ENCODE results near the gene MATN1. TPM values are rescaled to one million over a fixed set of nuclear protein-coding genes. Genes with fewer than 3 reads are reported as not detected.

MATN1 gene
- total RNA-seq, 4 donors from 2014 or later: not detected

- no peaks in the 10 kb centered on the region for H3K36me3 ChIP-seq
- TF ChIP-seq POLR2A (IDR thresholded peaks at IDR 0.05): no peak
- no peak for TF ChIP-seq CTCF (IDR thresholded peaks at IDR 0.05)
- H3K4me1 ChIP-seq: no peaks in the 10 kb centered on the region
- H3K9me3 ChIP-seq: no peaks in the 10 kb centered on the region
- no peak overlapping the region for H3K4me3 ChIP-seq
- no peaks in the 10 kb centered on the region for H3K27me3 ChIP-seq
- no peak overlapping the region for H3K27ac ChIP-seq
- peak in 1 of 3 donors; percentile 20 for DNase-seq
Observed at GRCh38 chr1:30693366-30693765, 30.0 kb downstream of the MATN1 start.

GRCh38 chr1:30692948-30693301 is 30.5 kb downstream of the MATN1 start:
- no peaks in the 10 kb centered on the region for H3K9me3 ChIP-seq
- H3K27ac ChIP-seq: no peak overlapping the region
- no peaks in the 10 kb centered on the region for H3K4me1 ChIP-seq
- no peaks in the 10 kb centered on the region for H3K36me3 ChIP-seq
- H3K4me3 ChIP-seq: no peak overlapping the region
- no peaks in the 10 kb centered on the region for H3K27me3 ChIP-seq
- TF ChIP-seq POLR2A (IDR thresholded peaks at IDR 0.05): no peak
- no peak for TF ChIP-seq CTCF (IDR thresholded peaks at IDR 0.05)
- peak in 1 of 3 donors; percentile 24 for DNase-seq

- TF ChIP-seq CTCF (IDR thresholded peaks at IDR 0.05) (no peak), POLR2A (IDR thresholded peaks at IDR 0.05) (no peak)
- H3K27ac ChIP-seq: no peak overlapping the region
- no peaks in the 10 kb centered on the region for H3K36me3 ChIP-seq
- no peaks in the 10 kb centered on the region for H3K9me3 ChIP-seq
- no peaks in the 10 kb centered on the region for H3K4me1 ChIP-seq
- H3K4me3 ChIP-seq: no peak overlapping the region
- no peaks in the 10 kb centered on the region for H3K27me3 ChIP-seq
- peak in 2 of 3 donors; percentile 13 to 25 for DNase-seq
Observed at GRCh38 chr1:30692201-30692947, 31.0 kb downstream of the MATN1 start.

- peak in 2 of 3 donors; percentile 6 to 15 for DNase-seq
- TF ChIP-seq POLR2A (IDR thresholded peaks at IDR 0.05) (no peak), CTCF (IDR thresholded peaks at IDR 0.05) (no peak)
Observed at GRCh38 chr1:30691480-30691879, 31.9 kb downstream of the MATN1 start.

GRCh38 chr1:30689901-30690645 is 33.3 kb downstream of the MATN1 start:
- Histone ChIP-seq H3K27me3 (peaks cover 0 to 2% of the 10 kb centered on the region in 2 donors), H3K36me3 (no peaks in the 10 kb centered on the region), H3K4me1 (peaks cover 0 to 3% (median 0%) of the 10 kb centered on the region in 4 donors), H3K27ac (no peak overlapping the region), H3K4me3 (no peak overlapping the region), H3K9me3 (no peaks in the 10 kb centered on the region)
- TF ChIP-seq CTCF (IDR thresholded peaks at IDR 0.05): no peak
- TF ChIP-seq POLR2A (IDR thresholded peaks at IDR 0.05): no peak
- DNase-seq: peak in 2 of 3 donors; percentile 9 to 18

More at GRCh38 chr1:30691480-30691879, 31.9 kb downstream of the MATN1 start:
- no peaks in the 10 kb centered on the region for H3K4me1 ChIP-seq
- H3K36me3 ChIP-seq: no peaks in the 10 kb centered on the region
- H3K27ac ChIP-seq: no peak overlapping the region
- no peaks in the 10 kb centered on the region for H3K27me3 ChIP-seq
- H3K9me3 ChIP-seq: no peaks in the 10 kb centered on the region
- H3K4me3 ChIP-seq: no peak overlapping the region

Measured in Peyer's patch (tissue), 4 donors.